DLD1 (cell line): ENCODE measurements around the gene EIF4EBP2.

Source experiments
- in situ Hi-C: cut with HindIII; loops from 2 replicates; pipeline ENCODE4 v1.10.0; 2017; ENCODE audit warnings: low sequenced_read_pairs

The EIF4EBP2 gene

GRCh38 chr10:70404036-70404786, at the start of gene EIF4EBP2:
TSS of gene EIF4EBP2 (plus strand) at chr10:70404145. CDS start at chr10:70404402, 257 bp downstream.
- in situ Hi-C loops = no loop called here

GRCh38 chr10:70354556-70354955, 49.4 kb upstream of the EIF4EBP2 start:
- in situ Hi-C loops = no loop called here

- in situ Hi-C loops = no loop called here
Observed at GRCh38 chr10:70355051-70356021, 48.6 kb upstream of the EIF4EBP2 start.

- in situ Hi-C loops = no loop called here
Observed at GRCh38 chr10:70357565-70357964, 46.4 kb upstream of the EIF4EBP2 start.

GRCh38 chr10:70358446-70358845, 45.5 kb upstream of the EIF4EBP2 start:
- in situ Hi-C loops = no loop called here

- in situ Hi-C loops = no loop called here
Observed at GRCh38 chr10:70359017-70359550, 44.9 kb upstream of the EIF4EBP2 start.

GRCh38 chr10:70360215-70360614, 43.7 kb upstream of the EIF4EBP2 start:
- in situ Hi-C loops = no loop called here

GRCh38 chr10:70362328-70362727, 41.6 kb upstream of the EIF4EBP2 start:
- in situ Hi-C loops = no loop called here

- in situ Hi-C loops = no loop called here
Observed at GRCh38 chr10:70363292-70363691, 40.7 kb upstream of the EIF4EBP2 start.

GRCh38 chr10:70363971-70364771, 39.8 kb upstream of the EIF4EBP2 start:
- in situ Hi-C loops = no loop called here

GRCh38 chr10:70364772-70365091, 39.2 kb upstream of the EIF4EBP2 start:
- in situ Hi-C loops = no loop called here

GRCh38 chr10:70367195-70367796, 36.6 kb upstream of the EIF4EBP2 start:
- in situ Hi-C loops = no loop called here

GRCh38 chr10:70368774-70369482, 35.0 kb upstream of the EIF4EBP2 start:
- in situ Hi-C loops = no loop called here

- in situ Hi-C loops = no loop called here
Observed at GRCh38 chr10:70369498-70370018, 34.4 kb upstream of the EIF4EBP2 start.

GRCh38 chr10:70370766-70371165, 33.2 kb upstream of the EIF4EBP2 start:
- in situ Hi-C loops = no loop called here

GRCh38 chr10:70371846-70372245, 32.1 kb upstream of the EIF4EBP2 start:
- in situ Hi-C loops = no loop called here

- in situ Hi-C loops = no loop called here
Observed at GRCh38 chr10:70374775-70375614, 28.9 kb upstream of the EIF4EBP2 start.
